B cell (primary cell): ENCODE results near the gene HNRNPC. TPM values are rescaled to one million over a fixed set of nuclear protein-coding genes. Genes with fewer than 3 reads are reported as not detected.
A peak's percentile ranks its signal among the peaks of the same experiment; 100 is the strongest.

Experiments used
- ATAC-seq: fragments of 200-7000 bp; cut with Tn5 transposase; one replicate; pipeline ENCODE4 v1.10.0; 2021; ENCODE audit warnings: low read depth, mild to moderate bottlenecking, moderate number of reproducible peaks, moderate library complexity
- CTCF ChIA-PET: fragments of 350-600 bp; sonication (Branson Sonifier 250); formaldehyde crosslinking; loops from one replicate; lab custom pipeline; 2021; ENCODE audit warnings: antibody characterized with exemption, inconsistent platforms; lab: Charles Lee
- POLR2A ChIA-PET: fragments of 350-600 bp; sonication (Branson Sonifier 250); formaldehyde crosslinking; loops from one replicate; lab custom pipeline; 2021; ENCODE audit warnings: antibody characterized with exemption; lab: Charles Lee
- DNase-seq: peaks from one replicate; pipeline ENCODE4 v3.0.0; 2013
- H2AFZ ChIP-seq: 2 replicates; pipeline ENCODE4 v1.6.1; 2012; ENCODE audit warnings: mild to moderate bottlenecking, low read depth, low read length; ENCODE audit not compliant: insufficient read depth, poor library complexity, severe bottlenecking
- H3K27ac ChIP-seq, 2 donors: 1 replicate in 1 of 2; 2 replicates in 1 of 2; pipeline ENCODE4 v1.5.1; 2012 to 2013; ENCODE audit warnings: low read length in 2 of 2, mild to moderate bottlenecking in 2 of 2, moderate library complexity in 1 of 2
- H3K27me3 ChIP-seq, 4 experiments: fragments of 200-600 bp in 1 of 4; sonication (generic) in 1 of 4; replicated peaks in 1 of 4; 1 replicate in 2 of 4; 2 replicates in 2 of 4; pipeline versions ENCODE4 v1.6.1 to v1.7.0; 2013 to 2016; ENCODE audit warnings: low read length in 3 of 4, mild to moderate bottlenecking in 2 of 4, mixed read lengths in 1 of 4, moderate library complexity in 1 of 4; ENCODE audit not compliant: insufficient read depth in 4 of 4, control insufficient read depth in 3 of 4; ENCODE audit errors: control extremely low read depth in 1 of 4
- H3K36me3 ChIP-seq, 2 experiments: replicated peaks in 1 of 2; 1 replicate in 1 of 2; 2 replicates in 1 of 2; pipeline versions ENCODE4 v1.6.1 to v1.7.1; 2013; ENCODE audit warnings: low read length in 1 of 2; ENCODE audit not compliant: insufficient read depth in 2 of 2, control insufficient read depth in 1 of 2; ENCODE audit errors: control extremely low read depth in 1 of 2, extremely low read depth in 1 of 2
- H3K4me1 ChIP-seq, 2 donors: fragments of 200-600 bp in 1 of 2; sonication (generic) in 1 of 2; 1 replicate in 1 of 2; 2 replicates in 1 of 2; pipeline versions ENCODE4 v1.5.1 to v1.6.1; 2013 to 2017; ENCODE audit warnings: low read length in 2 of 2; ENCODE audit not compliant: control insufficient read depth in 2 of 2, insufficient read depth in 2 of 2
- H3K4me2 ChIP-seq: replicated peaks from 2 replicates; pipeline ENCODE3; 2012; ENCODE audit warnings: mild to moderate bottlenecking, low read depth, low read length; ENCODE audit not compliant: poor library complexity, severe bottlenecking
- H3K4me3 ChIP-seq, 5 experiments: fragments of 200-600 bp in 1 of 5; sonication (generic) in 1 of 5; 1 replicate in 3 of 5; 2 replicates in 2 of 5; pipeline versions ENCODE4 v1.5.1 to v1.7.0; 2011 to 2016; ENCODE audit warnings: low read length in 4 of 5, mild to moderate bottlenecking in 4 of 5, low read depth in 2 of 5, control low read depth in 1 of 5, moderate library complexity in 1 of 5; ENCODE audit not compliant: insufficient read depth in 1 of 5; ENCODE audit errors: control extremely low read depth in 1 of 5, extremely low read depth in 1 of 5
- H3K79me2 ChIP-seq: fragments of 200-600 bp; sonication (generic); one replicate; pipeline ENCODE4 v1.6.0; 2016; ENCODE audit warnings: low read length; ENCODE audit not compliant: control insufficient read depth, insufficient read depth
- H3K9ac ChIP-seq: fragments of 200-600 bp; sonication (generic); 2 replicates; pipeline ENCODE4 v1.6.1; 2017; ENCODE audit warnings: mild to moderate bottlenecking, low read length, moderate library complexity
- H3K9me3 ChIP-seq, 3 donors: one replicate each; pipeline versions ENCODE4 v1.6.1 to v1.7.1; 2013; ENCODE audit warnings: low read length in 2 of 3; ENCODE audit not compliant: control insufficient read depth in 2 of 3, insufficient read depth in 1 of 3; ENCODE audit errors: control extremely low read depth in 1 of 3
- H4K20me1 ChIP-seq: 2 replicates; pipeline ENCODE4 v1.6.0; 2012; ENCODE audit warnings: mild to moderate bottlenecking, low read length; ENCODE audit not compliant: insufficient read depth, control insufficient read depth, poor library complexity, severe bottlenecking
- H3K27ac Mint-ChIP-seq: one replicate; pipeline ENCODE4 v1.8.0; 2021; ENCODE audit warnings: mixed read lengths
- H3K27me3 Mint-ChIP-seq: one replicate; pipeline ENCODE4 v1.8.0; 2021; ENCODE audit warnings: mixed read lengths
- H3K4me1 Mint-ChIP-seq: one replicate; pipeline ENCODE4 v1.8.0; 2021; ENCODE audit warnings: mixed read lengths
- H3K4me3 Mint-ChIP-seq: one replicate; pipeline ENCODE4 v1.8.0; 2021; ENCODE audit warnings: mixed read lengths
- H3K9me3 Mint-ChIP-seq: one replicate; pipeline ENCODE4 v1.8.0; 2022; ENCODE audit warnings: mixed read lengths; ENCODE audit not compliant: insufficient read depth
- EZH2 ChIP-seq: IDR thresholded peaks from 2 replicates; pipeline ENCODE4 v1.6.1; 2012; ENCODE audit warnings: borderline replicate concordance, low read depth, mild to moderate bottlenecking, moderate library complexity, low read length; ENCODE audit not compliant: insufficient read depth, poor library complexity, severe bottlenecking
- WGBS: methylation state at CpG from one replicate; pipeline ENCODE4 v1.1.5; 2013; ENCODE audit warnings: missing lambda C conversion rate; ENCODE audit not compliant: insufficient coverage; 5-methylcytosine and 5-hydroxymethylcytosine counted together
- intact Hi-C: fragments of 100-400 bp; cut with micrococcal nuclease; formaldehyde crosslinking; loops from one replicate; pipeline ENCODE4 v1.10.0; 2022
- polyA minus RNA-seq: library from RNA; depleted of rRNA, polyadenylated mRNA; stranded (reverse); fragments of >200 nt; gene quantifications from 2 replicates; pipeline ENCODE4 v1.2.3, GENCODE V29; 2012
- polyA plus RNA-seq: library from polyadenylated mRNA; depleted of rRNA; stranded (reverse); fragments of >200 nt; gene quantifications from 2 replicates; pipeline ENCODE4 v1.2.3, GENCODE V29; 2012
- total RNA-seq, 2 donors: library from RNA; stranded (reverse); fragments of 120-200 nt in 1 of 2; gene quantifications; 1 replicate in 1 of 2; 2 replicates in 1 of 2; pipeline versions ENCODE4 v1.2.3 to v1.2.4, GENCODE V29; 2013 to 2022
- TF ChIP-seq, protein P1 (sequence below): fragments of 200-600 bp; IDR thresholded peaks from one replicate; pipeline ENCODE4 v1.8.0; 2022; ENCODE audit warnings: antibody characterized with exemption, mild to moderate bottlenecking

Gene HNRNPC
- total RNA-seq (496 and 497 TPM in 2 replicates), polyA plus RNA-seq (358 and 518 TPM in 2 replicates), polyA minus RNA-seq (150 and 438 TPM in 2 replicates)
- total RNA-seq (2013), result 653 TPM

GRCh38 chr14:21269252-21270046, at the start of gene HNRNPC:
Gene HNRNPC, minus strand, starts transcription at chr14:21269442. Its CDS starts 35,249 bp downstream, at chr14:21234193.
- CTCF ChIA-PET, result interaction anchor here (0.7 kb wide), 1 partner anchor 208 kb away, joined by 5 read pairs; no protein-coding TSS in a partner anchor
- H3K4me3 ChIP-seq, result peak within 1 kb of the TSS; percentile 67 to 100 (median 99)

More at GRCh38 chr14:21269252-21270046, at the start of gene HNRNPC:
- Mint-ChIP-seq H3K4me1 (peaks cover 40% of the 10 kb centered on the region), H3K27me3 (no peaks in the 10 kb centered on the region), H3K27ac (peak within 1 kb of the TSS; percentile 99), H3K4me3 (peak within 1 kb of the TSS; percentile 98), H3K9me3 (no peaks in the 10 kb centered on the region)
- TF ChIP-seq EZH2, result no peak
- TF ChIP-seq, protein P1, sequence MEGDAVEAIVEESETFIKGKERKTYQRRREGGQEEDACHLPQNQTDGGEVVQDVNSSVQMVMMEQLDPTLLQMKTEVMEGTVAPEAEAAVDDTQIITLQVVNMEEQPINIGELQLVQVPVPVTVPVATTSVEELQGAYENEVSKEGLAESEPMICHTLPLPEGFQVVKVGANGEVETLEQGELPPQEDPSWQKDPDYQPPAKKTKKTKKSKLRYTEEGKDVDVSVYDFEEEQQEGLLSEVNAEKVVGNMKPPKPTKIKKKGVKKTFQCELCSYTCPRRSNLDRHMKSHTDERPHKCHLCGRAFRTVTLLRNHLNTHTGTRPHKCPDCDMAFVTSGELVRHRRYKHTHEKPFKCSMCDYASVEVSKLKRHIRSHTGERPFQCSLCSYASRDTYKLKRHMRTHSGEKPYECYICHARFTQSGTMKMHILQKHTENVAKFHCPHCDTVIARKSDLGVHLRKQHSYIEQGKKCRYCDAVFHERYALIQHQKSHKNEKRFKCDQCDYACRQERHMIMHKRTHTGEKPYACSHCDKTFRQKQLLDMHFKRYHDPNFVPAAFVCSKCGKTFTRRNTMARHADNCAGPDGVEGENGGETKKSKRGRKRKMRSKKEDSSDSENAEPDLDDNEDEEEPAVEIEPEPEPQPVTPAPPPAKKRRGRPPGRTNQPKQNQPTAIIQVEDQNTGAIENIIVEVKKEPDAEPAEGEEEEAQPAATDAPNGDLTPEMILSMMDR, result no peak
- Histone ChIP-seq H3K79me2 (peaks cover 60% of the 10 kb centered on the region), H3K4me2 (peak within 1 kb of the TSS; percentile 76), H3K27me3 (no peaks in the 10 kb centered on the region), H3K36me3 (peaks cover 3 to 19% of the 10 kb centered on the region in 2 experiments), H3K9me3 (no peaks in the 10 kb centered on the region), H2AFZ (peak within 1 kb of the TSS; percentile 73), H4K20me1 (peaks cover 37% of the 10 kb centered on the region), H3K9ac (peak within 1 kb of the TSS; percentile 96), H3K4me1 (peaks cover 37 to 48% of the 10 kb centered on the region in 2 donors), H3K27ac (peak within 1 kb of the TSS; percentile 91 to 92)
- ATAC-seq (peak; percentile 83), DNase-seq (peak; percentile 100)
- 0% methylated on average over 36 of the region's 49 CpGs for WGBS
- intact Hi-C loops, result loop anchor here (1.0 to 10.0 kb wide), 7 partner anchors 39 to 1825 kb away; partner anchors contain the start of genes ACIN1, C14orf119, CHD8 and METTL3
- POLR2A ChIA-PET, result interaction anchor here (0.6 to 0.8 kb wide), 2 partner anchors 40 to 111 kb away, joined by 3 read pairs; no protein-coding TSS in a partner anchor
